Stimulated activated CD4-positive, alpha-beta T cell treated with anti-CD3 and anti-CD28 coated beads, Interleukin-15, amount 100 ng/mL, for 24 hours (primary cell): ENCODE measurements around the gene KRTAP9-1.
"Not testable (repeated sequence)": the region's sequence is repeated elsewhere in the genome, so short reads cannot be mapped to it uniquely, and the experiment has no call there.

Source experiments
- DNase-seq: peaks from one replicate; pipeline ENCODE4 v3.0.0-alpha.2; 2020

KRTAP9-1 gene, protein sequence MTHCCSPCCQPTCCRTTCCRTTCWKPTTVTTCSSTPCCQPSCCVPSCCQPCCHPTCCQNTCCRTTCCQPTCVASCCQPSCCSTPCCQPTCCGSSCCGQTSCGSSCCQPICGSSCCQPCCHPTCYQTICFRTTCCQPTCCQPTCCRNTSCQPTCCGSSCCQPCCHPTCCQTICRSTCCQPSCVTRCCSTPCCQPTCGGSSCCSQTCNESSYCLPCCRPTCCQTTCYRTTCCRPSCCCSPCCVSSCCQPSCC

DNA sequence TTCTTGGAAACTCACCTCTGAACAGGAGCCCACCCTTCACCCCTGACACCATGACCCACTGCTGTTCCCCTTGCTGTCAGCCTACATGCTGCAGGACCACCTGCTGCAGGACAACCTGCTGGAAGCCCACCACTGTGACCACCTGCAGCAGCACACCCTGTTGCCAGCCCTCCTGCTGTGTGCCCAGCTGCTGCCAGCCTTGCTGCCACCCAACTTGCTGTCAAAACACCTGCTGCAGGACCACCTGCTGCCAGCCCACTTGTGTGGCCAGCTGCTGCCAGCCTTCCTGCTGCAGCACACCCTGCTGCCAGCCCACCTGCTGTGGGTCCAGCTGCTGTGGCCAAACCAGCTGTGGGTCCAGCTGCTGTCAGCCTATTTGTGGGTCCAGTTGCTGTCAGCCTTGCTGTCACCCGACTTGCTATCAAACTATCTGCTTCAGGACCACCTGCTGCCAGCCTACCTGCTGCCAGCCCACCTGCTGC lies at the start of gene KRTAP9-1:
TSS of gene KRTAP9-1 (plus strand) at position 51 of the 482 bp plus-strand sequence. CDS start at position 51, 0 bp downstream.
- not testable (repeated sequence) for DNase-seq

DNA sequence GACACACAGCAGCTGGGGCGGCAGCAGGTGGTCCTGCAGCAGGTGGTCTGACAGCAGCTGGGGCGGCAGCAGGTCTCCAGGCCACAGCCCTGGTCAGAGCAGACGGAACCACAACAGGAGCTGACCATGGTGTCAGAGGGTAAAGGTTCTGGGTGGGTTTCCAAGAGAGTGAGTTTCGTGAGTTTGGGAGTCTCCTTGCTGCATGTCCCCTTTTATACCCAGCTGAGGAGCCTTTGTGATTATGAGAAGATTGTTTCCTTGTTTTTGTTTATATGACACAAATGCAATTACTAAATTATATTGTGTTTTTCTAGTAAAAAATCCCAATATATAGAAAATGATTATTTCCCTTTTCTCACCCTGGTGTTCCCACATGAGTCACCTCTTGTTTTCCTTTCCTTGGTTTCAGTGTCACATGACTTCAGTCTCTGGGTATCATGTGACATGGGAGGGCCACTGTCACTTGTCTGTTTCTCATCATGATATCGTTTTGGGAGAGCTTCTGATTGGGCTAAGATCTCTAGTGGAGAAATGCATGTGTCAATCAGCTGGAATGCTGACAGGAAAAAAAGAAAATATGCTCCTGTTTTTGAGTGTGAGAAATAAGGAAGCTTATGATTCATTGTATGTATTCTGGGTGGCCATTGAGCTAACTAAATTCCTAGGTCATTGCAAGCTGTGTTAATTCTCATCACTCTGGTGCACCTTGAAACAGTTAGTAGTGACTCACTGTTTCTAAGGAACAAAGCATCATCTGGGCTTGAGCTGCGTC lies 49.1 kb upstream of the KRTAP9-1 start, which contains the start of gene KRTAP4-6:
TSS of gene KRTAP4-6 (minus strand) at position 185 of the 772 bp plus-strand sequence. CDS start at position 128, 57 bp downstream.
- DNase-seq = no peak

DNA sequence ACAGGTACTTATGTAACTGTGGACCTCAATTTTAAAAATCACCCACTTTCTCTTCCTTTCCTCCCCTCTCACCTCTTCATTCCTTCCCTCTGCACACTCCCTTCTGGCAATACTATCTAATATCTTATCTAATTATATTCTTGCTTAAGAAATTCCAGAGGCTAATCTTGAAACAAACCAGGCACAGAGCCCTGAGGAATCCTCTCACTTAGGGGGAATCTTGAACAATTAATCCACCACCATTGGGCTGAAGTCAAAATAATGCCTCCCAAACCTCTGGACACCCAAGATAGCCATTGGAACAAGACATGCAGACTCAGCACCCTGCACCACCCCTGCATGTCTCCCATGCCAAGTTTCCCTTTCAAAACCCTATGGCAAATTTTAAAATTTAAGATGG lies 48.3 kb upstream of the KRTAP9-1 start:
- no peak for DNase-seq

DNA sequence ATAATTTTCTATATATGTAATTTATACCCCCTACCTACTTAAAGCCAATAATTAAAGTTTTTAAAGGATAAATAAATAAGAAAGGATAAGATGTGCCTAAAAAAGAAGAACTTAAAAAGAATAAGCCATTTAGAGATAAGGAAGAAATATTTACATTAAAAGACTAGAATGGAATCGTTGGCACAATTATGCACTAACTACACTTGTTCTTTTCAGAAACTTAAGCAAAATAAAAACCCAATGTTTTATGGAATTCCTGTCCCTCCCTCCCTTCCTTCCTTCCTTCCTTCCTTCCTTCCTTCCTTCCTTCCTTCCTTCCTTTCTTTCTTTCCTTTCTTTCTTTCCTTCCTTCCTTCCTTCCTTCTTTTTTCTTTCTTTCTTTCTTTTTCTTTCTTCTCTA lies 44.8 kb upstream of the KRTAP9-1 start:
- no peak for DNase-seq

GRCh38 chr17:41145261-41145660 lies 44.4 kb upstream of the KRTAP9-1 start:
- no peak for DNase-seq

DNA sequence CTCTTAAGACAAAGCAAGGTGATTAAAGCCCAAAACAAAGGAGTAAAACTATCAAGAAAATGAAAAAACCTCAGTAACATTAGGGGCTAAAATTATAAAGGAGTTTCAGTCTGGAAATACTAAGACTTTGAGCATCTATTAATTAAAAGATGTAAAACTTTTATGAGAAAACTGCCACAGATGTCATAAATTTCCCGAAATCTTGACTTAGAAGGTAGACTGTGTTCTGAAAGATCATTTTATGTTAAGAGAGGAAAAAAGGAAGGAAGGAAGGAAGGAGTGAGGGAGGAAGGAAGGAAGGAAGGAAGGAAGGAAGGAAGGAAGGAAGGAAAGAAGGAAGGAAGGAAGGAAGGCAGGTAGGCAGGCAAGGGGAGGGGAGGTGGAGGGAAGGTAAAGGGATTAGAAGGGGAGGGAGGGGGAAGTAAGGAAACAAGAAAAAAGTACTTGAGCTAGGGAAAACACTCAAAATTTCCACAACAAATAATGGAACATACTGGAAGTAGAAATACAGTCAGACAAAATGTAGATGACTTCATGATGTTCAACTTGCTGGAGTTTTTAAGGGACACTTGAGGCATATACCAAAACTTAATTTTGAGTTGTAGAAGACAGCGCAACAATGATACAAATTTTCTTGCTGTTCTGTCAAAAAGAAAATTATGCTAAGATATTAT lies 42.0 kb upstream of the KRTAP9-1 start:
- DNase-seq = no peak

DNA sequence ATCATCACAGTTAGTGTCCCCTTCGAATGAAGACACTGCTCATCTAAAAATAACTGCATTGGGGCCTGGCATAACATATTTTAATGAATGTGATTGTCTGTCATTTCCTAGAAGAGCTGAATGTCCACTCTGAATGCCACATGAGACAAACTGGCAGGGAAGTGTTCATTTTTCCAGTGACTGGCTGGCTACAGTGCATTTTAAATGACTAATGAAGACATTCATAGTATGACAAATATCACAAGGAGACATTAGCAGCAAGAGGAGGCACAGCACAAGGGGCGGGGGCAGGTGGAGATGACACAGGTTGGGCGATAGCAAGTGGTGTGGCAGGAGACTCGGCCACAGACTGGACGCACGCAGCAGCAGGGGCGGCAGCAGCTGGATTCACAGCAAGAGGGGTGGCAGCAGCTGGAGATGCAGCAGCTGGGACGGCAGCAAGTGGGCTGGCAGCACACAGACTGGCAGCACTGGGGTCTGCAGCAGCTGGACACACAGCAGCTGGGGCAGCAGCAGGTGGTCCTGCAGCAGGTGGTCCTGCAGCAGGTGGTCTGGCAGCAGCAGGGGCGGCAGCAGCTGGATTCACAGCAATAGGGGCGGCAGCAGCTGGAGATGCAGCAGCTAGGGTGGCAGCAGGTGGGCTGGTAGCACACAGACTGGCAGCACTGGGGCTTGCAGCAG lies 40.6 kb upstream of the KRTAP9-1 start:
- not testable (repeated sequence) for DNase-seq

DNA sequence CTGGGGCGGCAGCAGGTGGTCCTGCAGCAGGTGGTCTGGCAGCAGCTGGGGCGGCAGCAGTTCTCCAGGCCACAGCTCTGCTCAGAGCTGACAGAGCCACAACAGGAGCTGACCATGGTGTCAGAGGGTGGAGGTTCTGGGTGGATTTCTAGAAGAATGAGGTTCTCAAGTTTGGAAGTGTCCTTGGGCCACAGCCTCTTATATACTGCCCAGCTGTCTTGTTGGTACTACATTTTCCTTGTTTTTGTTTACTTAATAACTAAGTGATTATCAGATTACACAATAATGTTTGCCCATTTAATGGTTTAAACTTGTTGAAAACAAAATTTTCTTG lies 40.1 kb upstream of the KRTAP9-1 start, which contains the start of gene KRTAP4-5:
TSS of gene KRTAP4-5 (minus strand) at position 174 of the 334 bp plus-strand sequence. CDS start at position 116, 58 bp downstream.
- DNase-seq = no peak

GRCh38 chr17:41150026-41150425 lies 39.7 kb upstream of the KRTAP9-1 start:
- DNase-seq = no peak

DNA sequence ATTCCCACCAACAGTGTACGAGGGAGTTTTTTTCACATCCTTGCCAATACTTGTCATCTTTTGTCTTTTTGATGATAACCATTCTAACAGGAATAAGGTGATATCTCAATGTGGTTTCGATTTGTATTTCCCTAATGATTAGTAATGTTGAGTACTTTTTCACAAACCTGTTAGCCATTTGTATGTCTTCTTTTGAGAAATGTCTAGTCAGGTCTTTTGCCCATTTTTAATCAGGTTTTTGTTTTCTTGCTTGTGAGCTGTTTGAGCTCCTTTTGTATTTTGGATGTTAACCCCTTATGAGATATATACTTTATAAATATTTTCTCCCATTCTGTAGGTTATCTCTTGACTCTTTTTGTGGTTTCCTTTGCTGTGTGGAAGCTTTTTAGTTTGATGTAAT lies 38.2 kb upstream of the KRTAP9-1 start:
- DNase-seq = no peak

DNA sequence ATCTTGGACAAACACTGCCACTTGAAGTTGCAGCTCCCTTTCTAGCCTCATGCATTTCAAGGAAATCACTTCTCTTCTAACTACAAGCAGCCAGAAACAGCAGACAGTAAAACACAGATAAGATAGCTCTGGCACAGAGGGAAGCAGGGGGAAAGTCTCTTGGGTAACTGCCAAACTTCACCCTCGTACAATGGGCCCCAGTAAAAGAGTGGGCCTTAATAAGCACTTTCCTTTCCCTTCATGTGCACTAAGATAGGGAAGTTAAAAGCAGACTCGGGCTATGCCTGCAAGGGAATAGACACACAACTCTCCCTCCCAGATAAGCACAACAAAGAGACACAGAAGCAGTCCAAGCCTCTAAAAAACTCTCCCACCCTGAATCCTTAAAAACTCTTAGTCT lies 35.8 kb upstream of the KRTAP9-1 start:
- DNase-seq = no peak

- DNase-seq = not testable (repeated sequence)
Measured at GRCh38 chr17:41160190-41160589, 29.5 kb upstream of the KRTAP9-1 start.

DNA sequence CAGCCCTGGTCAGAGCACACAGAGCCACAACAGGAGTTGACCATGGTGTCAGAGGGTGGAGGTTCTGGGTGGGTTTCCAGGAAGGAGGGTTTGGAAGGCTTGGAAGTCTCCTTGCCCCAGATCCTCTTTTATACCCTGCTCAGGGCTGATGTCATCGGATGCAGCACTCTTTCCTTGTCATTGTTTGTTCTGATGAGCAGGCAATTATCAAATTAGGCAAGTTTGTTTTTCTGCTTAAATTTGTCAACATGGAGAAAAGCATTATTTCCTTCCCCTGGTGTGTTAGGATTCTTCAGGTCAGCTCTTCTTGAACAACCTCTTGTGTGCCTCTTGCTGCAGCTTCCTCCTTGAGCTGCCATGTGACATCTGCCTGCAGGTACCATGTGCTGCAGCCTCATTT lies 29.0 kb upstream of the KRTAP9-1 start, which contains the start of gene KRTAP4-4:
TSS of gene KRTAP4-4 (minus strand) at position 101 of the 400 bp plus-strand sequence. CDS start at position 44, 57 bp downstream.
- DNase-seq = no peak

GRCh38 chr17:41163828-41164227 lies 25.9 kb upstream of the KRTAP9-1 start:
- no peak for DNase-seq

GRCh38 chr17:41167561-41167960 lies 22.1 kb upstream of the KRTAP9-1 start:
- no peak for DNase-seq

DNA sequence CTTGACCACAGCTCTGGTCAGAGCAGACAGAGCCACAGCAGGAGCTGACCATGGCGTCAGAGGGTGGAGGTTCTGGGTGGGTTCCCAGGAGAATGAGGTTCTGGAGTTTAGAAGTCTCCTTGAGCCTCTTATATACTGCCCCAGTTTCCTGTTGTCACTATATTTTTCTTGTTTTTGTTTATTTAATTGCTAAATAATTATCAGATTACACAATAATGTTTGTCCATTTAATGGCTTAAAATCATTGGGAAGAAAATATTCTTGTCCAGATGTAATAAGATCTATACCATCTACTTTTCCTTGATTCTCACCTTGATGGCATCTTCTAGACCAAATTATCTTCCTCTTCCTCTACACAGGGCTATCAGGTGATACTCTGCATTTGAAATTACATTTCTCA lies 21.6 kb upstream of the KRTAP9-1 start, which contains the start of gene KRTAP4-3:
TSS of gene KRTAP4-3 (minus strand) at position 101 of the 400 bp plus-strand sequence. CDS start at position 52, 49 bp downstream.
- DNase-seq = no peak

DNA sequence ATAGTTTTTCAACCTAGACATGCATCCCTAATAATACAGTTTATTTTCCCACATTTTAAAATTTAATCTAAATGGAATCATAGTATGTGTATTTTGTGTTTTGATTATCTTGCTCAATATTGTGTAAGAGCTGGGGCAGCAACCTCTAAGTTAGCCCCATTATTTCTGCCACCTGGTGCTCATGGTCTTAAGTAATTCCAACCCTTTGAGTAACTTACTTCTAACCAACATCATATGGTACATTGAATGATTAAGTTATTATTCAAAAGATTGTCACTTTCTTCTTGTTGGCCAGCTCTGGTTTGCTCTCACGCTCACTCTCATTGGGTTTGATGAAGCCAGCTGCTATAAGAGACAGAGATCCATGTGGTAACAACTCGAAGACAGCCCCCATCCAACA lies 17.8 kb upstream of the KRTAP9-1 start:
- DNase-seq = no peak

DNA sequence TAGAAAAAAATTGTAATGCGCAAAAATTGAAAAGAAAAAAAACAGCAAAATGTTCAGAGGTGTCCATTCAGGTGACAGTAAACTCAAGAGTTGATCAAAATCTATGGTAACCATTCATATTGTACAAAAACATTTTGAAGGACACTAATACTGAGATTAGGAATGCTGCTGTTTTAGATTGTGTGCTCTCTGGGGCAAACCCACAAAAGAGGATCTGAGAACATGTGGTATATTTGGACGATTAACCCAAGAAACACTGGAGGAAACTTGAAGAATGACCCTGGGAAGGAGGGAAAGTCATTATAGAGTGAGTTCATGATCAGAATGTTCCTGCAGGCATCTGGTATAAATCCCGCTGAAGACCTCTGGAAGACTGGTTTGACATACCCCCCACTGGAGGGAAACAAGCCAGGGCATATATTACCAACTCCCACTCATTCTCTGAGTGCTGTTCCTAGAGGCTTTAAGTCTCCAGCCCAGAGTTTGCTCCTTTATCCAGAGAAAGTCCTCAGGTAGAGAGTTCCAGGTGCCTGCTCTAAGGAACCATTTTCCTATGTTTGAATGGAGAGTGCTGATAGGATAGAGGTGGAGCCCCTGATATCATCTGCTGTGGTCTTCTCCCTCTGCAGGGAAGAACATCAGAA lies 12.8 kb upstream of the KRTAP9-1 start:
- no peak for DNase-seq

DNA sequence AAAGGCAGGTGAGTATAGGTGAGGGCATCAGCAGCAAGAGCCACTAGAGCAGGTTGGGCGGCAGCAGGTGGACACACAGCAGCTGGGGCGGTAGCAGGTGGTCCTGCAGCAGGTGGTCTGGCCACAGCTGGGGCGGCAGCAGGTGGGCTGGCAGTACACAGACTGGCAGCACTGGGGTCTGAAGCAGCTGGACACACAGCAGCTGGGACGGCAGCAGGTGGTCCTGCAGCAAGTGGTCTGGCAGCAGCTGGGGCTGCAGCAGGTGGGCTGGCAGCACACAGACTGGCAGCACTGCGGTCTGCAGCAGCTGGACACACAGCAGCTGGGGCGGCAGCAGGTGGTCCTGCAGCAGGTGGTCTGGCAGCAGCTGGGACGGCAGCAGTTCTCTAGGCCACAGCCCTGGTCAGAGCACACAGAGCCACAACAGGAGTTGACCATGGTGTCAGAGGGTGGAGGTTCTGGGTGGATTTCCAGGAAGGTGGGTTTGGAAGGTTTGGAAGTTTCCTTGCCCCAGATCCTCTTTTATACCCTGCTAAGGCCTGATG lies 11.9 kb upstream of the KRTAP9-1 start, which contains the start of gene KRTAP4-2:
TSS of gene KRTAP4-2 (minus strand) at position 495 of the 545 bp plus-strand sequence. CDS start at position 438, 57 bp downstream.
- no peak for DNase-seq

DNA sequence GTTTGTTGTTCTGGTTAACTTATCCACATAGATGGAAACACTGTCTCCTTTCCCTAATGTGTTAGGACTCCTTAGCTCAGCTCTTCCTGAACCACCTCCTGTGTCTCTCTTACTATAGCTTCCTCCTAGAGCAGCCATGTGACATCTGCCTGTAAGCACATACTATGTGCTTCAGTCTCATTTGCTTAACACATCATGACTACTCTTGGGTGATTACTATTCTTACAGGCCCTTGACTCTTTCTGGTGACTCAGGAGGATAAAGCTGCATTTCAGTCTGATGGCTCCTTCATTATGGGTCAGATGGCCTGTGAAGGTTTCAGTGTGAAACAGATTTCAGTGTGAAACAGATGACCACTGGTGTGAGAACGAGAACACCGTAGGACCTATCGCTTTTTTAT lies 11.3 kb upstream of the KRTAP9-1 start:
- DNase-seq = no peak

- no peak for DNase-seq
Measured at GRCh38 chr17:41178843-41179616, 10.7 kb upstream of the KRTAP9-1 start.
